HEK293 (cell line): ENCODE data around the gene RGS19.

Experiments
- CTCF ChIA-PET: fragments of 350-600 bp; formaldehyde crosslinking; extraction: SDS; loops from one replicate; lab custom pipeline; 2021; ENCODE audit warnings: antibody characterized with exemption; lab: Yijun Ruan, JAX
- POLR2A ChIA-PET: fragments of 300-600 bp; formaldehyde crosslinking; extraction: SDS; loops from one replicate; lab custom pipeline; 2020; ENCODE audit warnings: antibody characterized with exemption, inconsistent platforms; lab: Yijun Ruan, JAX
- H3K27ac ChIP-seq: fragments of 200-500 bp; sonication (Bioruptor generic); 2 replicates; pipeline ENCODE4 v1.5.1; 2014; ENCODE audit warnings: low read depth, low read length, control low read depth, inconsistent platforms; ENCODE audit errors: extremely low read depth
- H3K36me3 ChIP-seq, 2 experiments: fragments of 200-500 bp in 1 of 2; sonication (Bioruptor generic) in 1 of 2; 1 replicate in 1 of 2; 2 replicates in 1 of 2; pipeline ENCODE4 v1.5.1; 2014 to 2017; ENCODE audit warnings: inconsistent platforms in 2 of 2, low read length in 2 of 2; ENCODE audit not compliant: control insufficient read depth in 2 of 2, insufficient read depth in 1 of 2
- H3K4me1 ChIP-seq: fragments of 200-500 bp; sonication (Bioruptor generic); 2 replicates; pipeline ENCODE4 v1.5.1; 2014; ENCODE audit warnings: mild to moderate bottlenecking, low read length, inconsistent platforms; ENCODE audit not compliant: control insufficient read depth, insufficient read depth
- H3K4me3 ChIP-seq: 2 replicates; pipeline ENCODE4 v1.5.1; 2011; ENCODE audit warnings: low read depth, mild to moderate bottlenecking, control low read depth, low read length, moderate library complexity
- H3K9me3 ChIP-seq: fragments of 200-500 bp; sonication (Bioruptor generic); 2 replicates; pipeline ENCODE4 v1.5.1; 2014; ENCODE audit warnings: low read depth, low read length, inconsistent platforms; ENCODE audit not compliant: control insufficient read depth, insufficient read depth
- EGR2 ChIP-seq: fragments of 450-650 bp; formaldehyde crosslinking; IDR thresholded peaks from 2 replicates; pipeline ENCODE4 v1.5.1; 2016; ENCODE audit warnings: low read depth, missing biosample characterization, missing genetic modification characterization
- GLI4 ChIP-seq: fragments of 450-650 bp; formaldehyde crosslinking; IDR thresholded peaks from 2 replicates; pipeline ENCODE4 v1.5.1; 2016; ENCODE audit warnings: missing biosample characterization, missing genetic modification characterization
- GLIS1 ChIP-seq: fragments of 450-650 bp; formaldehyde crosslinking; IDR thresholded peaks from 2 replicates; pipeline ENCODE4 v1.5.1; 2016; ENCODE audit warnings: missing biosample characterization, missing genetic modification characterization
- KLF7 ChIP-seq: fragments of 450-650 bp; formaldehyde crosslinking; IDR thresholded peaks from 2 replicates; pipeline ENCODE4 v1.5.1; 2016; ENCODE audit warnings: missing biosample characterization, missing genetic modification characterization, borderline replicate concordance
- ZBTB48 ChIP-seq: fragments of 450-650 bp; formaldehyde crosslinking; IDR thresholded peaks from 2 replicates; pipeline ENCODE4 v1.5.1; 2016; ENCODE audit warnings: missing biosample characterization, missing genetic modification characterization
- ZIC2 ChIP-seq: fragments of 450-650 bp; formaldehyde crosslinking; IDR thresholded peaks from 2 replicates; pipeline ENCODE4 v1.5.1; 2016; ENCODE audit warnings: missing biosample characterization, missing genetic modification characterization
- ZNF157 ChIP-seq: fragments of 450-650 bp; formaldehyde crosslinking; IDR thresholded peaks from 2 replicates; pipeline ENCODE4 v1.5.1; 2016; ENCODE audit warnings: missing biosample characterization, missing genetic modification characterization
- ZNF24 ChIP-seq: fragments of 450-650 bp; formaldehyde crosslinking; IDR thresholded peaks from 2 replicates; pipeline ENCODE4 v1.5.1; 2016; ENCODE audit warnings: missing biosample characterization, missing genetic modification characterization
- ZNF341 ChIP-seq: fragments of 450-650 bp; formaldehyde crosslinking; IDR thresholded peaks from 2 replicates; pipeline ENCODE4; 2016; ENCODE audit warnings: low read depth, missing biosample characterization, missing genetic modification characterization
- ZNF423 ChIP-seq: fragments of 450-650 bp; formaldehyde crosslinking; IDR thresholded peaks from 2 replicates; pipeline ENCODE4 v1.5.1; 2016; ENCODE audit warnings: missing biosample characterization, missing genetic modification characterization
- ZNF549 ChIP-seq: fragments of 450-650 bp; IDR thresholded peaks from 2 replicates; pipeline ENCODE4 v1.5.1; 2018; ENCODE audit warnings: missing biosample characterization, missing genetic modification characterization, mild to moderate bottlenecking, inconsistent platforms, moderate library complexity
- ZNF571 ChIP-seq: fragments of 450-650 bp; formaldehyde crosslinking; IDR thresholded peaks from 2 replicates; pipeline ENCODE4 v1.5.0; 2017; ENCODE audit warnings: missing biosample characterization, missing genetic modification characterization
- ZNF600 ChIP-seq: fragments of 450-650 bp; formaldehyde crosslinking; IDR thresholded peaks from 2 replicates; pipeline ENCODE4 v1.5.1; 2016; ENCODE audit warnings: missing biosample characterization, missing genetic modification characterization
- ZNF768 ChIP-seq: fragments of 450-650 bp; formaldehyde crosslinking; IDR thresholded peaks from 2 replicates; pipeline ENCODE4 v1.5.1; 2018; ENCODE audit warnings: missing biosample characterization, mild to moderate bottlenecking, missing genetic modification characterization
- ZNF777 ChIP-seq: fragments of 450-650 bp; formaldehyde crosslinking; IDR thresholded peaks from 2 replicates; pipeline ENCODE4 v1.5.1; 2017; ENCODE audit warnings: missing biosample characterization, missing genetic modification characterization, borderline replicate concordance
- ZNF830 ChIP-seq: fragments of 450-650 bp; IDR thresholded peaks from 2 replicates; pipeline ENCODE4 v1.5.0; 2018; ENCODE audit warnings: missing biosample characterization, missing genetic modification characterization, low read depth, mild to moderate bottlenecking, moderate library complexity
- TF ChIP-seq, protein P1 (sequence below): fragments of 450-650 bp; formaldehyde crosslinking; IDR thresholded peaks from 2 replicates; pipeline ENCODE4 v1.5.1; 2016; ENCODE audit warnings: missing biosample characterization, missing genetic modification characterization, borderline replicate concordance
- TF ChIP-seq, protein P2 (sequence below): fragments of 450-650 bp; formaldehyde crosslinking; IDR thresholded peaks from 2 replicates; pipeline ENCODE4 v1.5.1; 2017; ENCODE audit warnings: missing biosample characterization, mild to moderate bottlenecking, missing genetic modification characterization, moderate library complexity
- TF ChIP-seq, protein P3 (sequence below): fragments of 450-650 bp; IDR thresholded peaks from 2 replicates; pipeline ENCODE4 v1.5.1; 2018; ENCODE audit warnings: missing biosample characterization, mild to moderate bottlenecking, missing genetic modification characterization
- TF ChIP-seq, protein P4 (sequence below): fragments of 450-650 bp; formaldehyde crosslinking; IDR thresholded peaks from 2 replicates; pipeline ENCODE4 v1.5.1; 2016; ENCODE audit warnings: missing biosample characterization, missing genetic modification characterization
- TF ChIP-seq, protein P5 (sequence below): fragments of 450-650 bp; formaldehyde crosslinking; IDR thresholded peaks from 2 replicates; pipeline ENCODE4 v1.5.1; 2017; ENCODE audit warnings: missing biosample characterization, missing genetic modification characterization
- TF ChIP-seq, protein P6 (sequence below): fragments of 450-650 bp; IDR thresholded peaks from 2 replicates; pipeline ENCODE4 v1.5.1; 2018; ENCODE audit warnings: missing biosample characterization, missing genetic modification characterization

Gene RGS19

DNA sequence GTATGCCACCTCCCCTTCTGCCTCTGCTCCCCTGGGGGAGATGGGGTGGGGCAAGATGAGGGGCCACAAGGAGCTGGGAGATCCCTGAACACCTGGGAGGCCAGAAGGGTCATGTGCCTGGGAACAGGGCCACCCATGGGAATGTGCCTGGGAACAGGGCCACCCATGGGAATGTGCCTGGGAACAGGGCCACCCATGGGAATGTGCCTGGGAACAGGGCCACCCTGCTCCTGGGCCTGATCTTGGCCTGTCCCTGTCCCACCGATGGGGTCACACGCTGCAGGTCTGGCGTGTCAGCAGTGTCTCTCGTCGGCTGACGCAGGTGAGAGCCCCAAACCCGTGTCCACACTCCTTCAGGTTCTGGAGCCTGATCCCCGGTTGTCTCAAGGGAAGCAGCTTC, 4.4 kb downstream of the RGS19 start:
- ChIA-PET CTCF (no interaction called here), POLR2A (interaction anchor here (0.8 kb wide), 1 partner anchor 9 kb away, joined by 3 read pairs; no protein-coding TSS in a partner anchor)

DNA sequence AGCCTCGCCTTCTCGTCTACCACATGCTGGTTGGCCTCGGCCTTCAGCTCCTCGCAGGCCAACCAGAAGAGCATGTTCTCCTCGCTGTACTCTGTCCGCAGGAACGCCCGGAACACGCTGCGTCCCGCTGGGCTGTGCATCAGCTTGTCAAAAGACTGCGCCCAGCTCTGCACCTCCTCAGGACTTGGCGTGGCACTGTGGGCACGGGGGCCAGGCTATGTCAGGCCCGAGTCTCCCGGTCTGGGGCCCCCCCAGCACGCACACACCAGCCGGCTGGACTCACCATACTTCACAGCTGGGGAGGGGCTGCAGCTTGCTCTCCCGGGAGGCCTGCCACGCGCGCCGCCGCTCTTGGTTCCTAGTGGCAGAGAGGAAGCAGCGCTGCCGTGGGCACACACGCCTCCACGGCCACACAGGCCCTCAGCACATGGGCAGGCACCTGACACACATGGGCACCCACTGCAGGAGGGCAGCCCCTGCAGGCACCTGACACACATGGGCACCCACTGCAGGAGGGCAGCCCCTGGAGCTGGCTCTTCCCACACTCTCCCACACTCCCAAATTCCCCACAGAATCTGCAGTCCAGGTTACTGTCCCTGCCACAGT, 5.0 kb downstream of the RGS19 start:
- CTCF ChIA-PET: interaction anchor here (1.0 kb wide), 1 partner anchor 46 kb away, joined by 4 read pairs; no protein-coding TSS in a partner anchor
- peaks cover 0 to 25% of the 10 kb centered on the region in 2 experiments; a peak in 1 of 3 replicates for H3K36me3 ChIP-seq
- H3K27ac ChIP-seq: no peak overlapping the region
- peaks cover 10% of the 10 kb centered on the region for H3K4me1 ChIP-seq
- H3K9me3 ChIP-seq: no peaks in the 10 kb centered on the region
- POLR2A ChIA-PET: no interaction called here
- no peak overlapping the region for H3K4me3 ChIP-seq
- TF ChIP-seq, protein P1, sequence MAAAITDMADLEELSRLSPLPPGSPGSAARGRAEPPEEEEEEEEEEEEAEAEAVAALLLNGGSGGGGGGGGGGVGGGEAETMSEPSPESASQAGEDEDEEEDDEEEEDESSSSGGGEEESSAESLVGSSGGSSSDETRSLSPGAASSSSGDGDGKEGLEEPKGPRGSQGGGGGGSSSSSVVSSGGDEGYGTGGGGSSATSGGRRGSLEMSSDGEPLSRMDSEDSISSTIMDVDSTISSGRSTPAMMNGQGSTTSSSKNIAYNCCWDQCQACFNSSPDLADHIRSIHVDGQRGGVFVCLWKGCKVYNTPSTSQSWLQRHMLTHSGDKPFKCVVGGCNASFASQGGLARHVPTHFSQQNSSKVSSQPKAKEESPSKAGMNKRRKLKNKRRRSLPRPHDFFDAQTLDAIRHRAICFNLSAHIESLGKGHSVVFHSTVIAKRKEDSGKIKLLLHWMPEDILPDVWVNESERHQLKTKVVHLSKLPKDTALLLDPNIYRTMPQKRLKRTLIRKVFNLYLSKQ (tag by site-specific recombination): no peak
- TF ChIP-seq ZNF423 (tag by site-specific recombination): no peak
- no peak for TF ChIP-seq ZNF777 (tag by site-specific recombination)
- TF ChIP-seq, protein P2, sequence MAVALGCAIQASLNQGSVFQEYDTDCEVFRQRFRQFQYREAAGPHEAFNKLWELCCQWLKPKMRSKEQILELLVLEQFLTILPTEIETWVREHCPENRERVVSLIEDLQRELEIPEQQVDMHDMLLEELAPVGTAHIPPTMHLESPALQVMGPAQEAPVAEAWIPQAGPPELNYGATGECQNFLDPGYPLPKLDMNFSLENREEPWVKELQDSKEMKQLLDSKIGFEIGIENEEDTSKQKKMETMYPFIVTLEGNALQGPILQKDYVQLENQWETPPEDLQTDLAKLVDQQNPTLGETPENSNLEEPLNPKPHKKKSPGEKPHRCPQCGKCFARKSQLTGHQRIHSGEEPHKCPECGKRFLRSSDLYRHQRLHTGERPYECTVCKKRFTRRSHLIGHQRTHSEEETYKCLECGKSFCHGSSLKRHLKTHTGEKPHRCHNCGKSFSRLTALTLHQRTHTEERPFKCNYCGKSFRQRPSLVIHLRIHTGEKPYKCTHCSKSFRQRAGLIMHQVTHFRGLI (tag by site-specific recombination): peak; percentile 89
- TF ChIP-seq ZNF157: no peak
- TF ChIP-seq ZIC2 (tag by site-specific recombination): peak; percentile 53
- TF ChIP-seq GLI4 (tag by site-specific recombination): no peak
- no peak for TF ChIP-seq ZNF571
- no peak for TF ChIP-seq KLF7 (tag by site-specific recombination)
- no peak for TF ChIP-seq ZNF830 (tag by site-specific recombination)
- no peak for TF ChIP-seq ZNF549
- TF ChIP-seq, protein P3, sequence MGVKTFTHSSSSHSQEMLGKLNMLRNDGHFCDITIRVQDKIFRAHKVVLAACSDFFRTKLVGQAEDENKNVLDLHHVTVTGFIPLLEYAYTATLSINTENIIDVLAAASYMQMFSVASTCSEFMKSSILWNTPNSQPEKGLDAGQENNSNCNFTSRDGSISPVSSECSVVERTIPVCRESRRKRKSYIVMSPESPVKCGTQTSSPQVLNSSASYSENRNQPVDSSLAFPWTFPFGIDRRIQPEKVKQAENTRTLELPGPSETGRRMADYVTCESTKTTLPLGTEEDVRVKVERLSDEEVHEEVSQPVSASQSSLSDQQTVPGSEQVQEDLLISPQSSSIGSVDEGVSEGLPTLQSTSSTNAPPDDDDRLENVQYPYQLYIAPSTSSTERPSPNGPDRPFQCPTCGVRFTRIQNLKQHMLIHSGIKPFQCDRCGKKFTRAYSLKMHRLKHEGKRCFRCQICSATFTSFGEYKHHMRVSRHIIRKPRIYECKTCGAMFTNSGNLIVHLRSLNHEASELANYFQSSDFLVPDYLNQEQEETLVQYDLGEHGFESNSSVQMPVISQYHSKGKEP (tag by site-specific recombination): no peak
- 0 out of 2 replicates have a peak, but pooled peaks have one; percentile 6 for TF ChIP-seq ZNF600 (tag by site-specific recombination)
- TF ChIP-seq, protein P4, sequence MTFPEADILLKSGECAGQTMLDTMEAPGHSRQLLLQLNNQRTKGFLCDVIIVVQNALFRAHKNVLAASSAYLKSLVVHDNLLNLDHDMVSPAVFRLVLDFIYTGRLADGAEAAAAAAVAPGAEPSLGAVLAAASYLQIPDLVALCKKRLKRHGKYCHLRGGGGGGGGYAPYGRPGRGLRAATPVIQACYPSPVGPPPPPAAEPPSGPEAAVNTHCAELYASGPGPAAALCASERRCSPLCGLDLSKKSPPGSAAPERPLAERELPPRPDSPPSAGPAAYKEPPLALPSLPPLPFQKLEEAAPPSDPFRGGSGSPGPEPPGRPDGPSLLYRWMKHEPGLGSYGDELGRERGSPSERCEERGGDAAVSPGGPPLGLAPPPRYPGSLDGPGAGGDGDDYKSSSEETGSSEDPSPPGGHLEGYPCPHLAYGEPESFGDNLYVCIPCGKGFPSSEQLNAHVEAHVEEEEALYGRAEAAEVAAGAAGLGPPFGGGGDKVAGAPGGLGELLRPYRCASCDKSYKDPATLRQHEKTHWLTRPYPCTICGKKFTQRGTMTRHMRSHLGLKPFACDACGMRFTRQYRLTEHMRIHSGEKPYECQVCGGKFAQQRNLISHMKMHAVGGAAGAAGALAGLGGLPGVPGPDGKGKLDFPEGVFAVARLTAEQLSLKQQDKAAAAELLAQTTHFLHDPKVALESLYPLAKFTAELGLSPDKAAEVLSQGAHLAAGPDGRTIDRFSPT (tag by site-specific recombination): peak; percentile 32; the same call in 1 of the 2 replicates
- TF ChIP-seq ZNF24 (tag by site-specific recombination): no peak
- TF ChIP-seq ZNF341 (tag by site-specific recombination): peak; percentile 27; the same call in 1 of the 2 replicates
- no peak for TF ChIP-seq ZBTB48 (tag by site-specific recombination)
- TF ChIP-seq ZNF768 (tag by site-specific recombination): no peak
- TF ChIP-seq EGR2 (tag by site-specific recombination): peak; percentile 27; the same call in 1 of the 2 replicates
- TF ChIP-seq, protein P5, sequence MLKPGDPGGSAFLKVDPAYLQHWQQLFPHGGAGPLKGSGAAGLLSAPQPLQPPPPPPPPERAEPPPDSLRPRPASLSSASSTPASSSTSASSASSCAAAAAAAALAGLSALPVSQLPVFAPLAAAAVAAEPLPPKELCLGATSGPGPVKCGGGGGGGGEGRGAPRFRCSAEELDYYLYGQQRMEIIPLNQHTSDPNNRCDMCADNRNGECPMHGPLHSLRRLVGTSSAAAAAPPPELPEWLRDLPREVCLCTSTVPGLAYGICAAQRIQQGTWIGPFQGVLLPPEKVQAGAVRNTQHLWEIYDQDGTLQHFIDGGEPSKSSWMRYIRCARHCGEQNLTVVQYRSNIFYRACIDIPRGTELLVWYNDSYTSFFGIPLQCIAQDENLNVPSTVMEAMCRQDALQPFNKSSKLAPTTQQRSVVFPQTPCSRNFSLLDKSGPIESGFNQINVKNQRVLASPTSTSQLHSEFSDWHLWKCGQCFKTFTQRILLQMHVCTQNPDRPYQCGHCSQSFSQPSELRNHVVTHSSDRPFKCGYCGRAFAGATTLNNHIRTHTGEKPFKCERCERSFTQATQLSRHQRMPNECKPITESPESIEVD (tag by site-specific recombination): no peak

More for the DNA sequence above, 4.4 kb downstream of the RGS19 start:
- peak; percentile 14; the same call in 1 of the 2 replicates for TF ChIP-seq GLIS1 (tag by site-specific recombination)
- TF ChIP-seq, protein P6, sequence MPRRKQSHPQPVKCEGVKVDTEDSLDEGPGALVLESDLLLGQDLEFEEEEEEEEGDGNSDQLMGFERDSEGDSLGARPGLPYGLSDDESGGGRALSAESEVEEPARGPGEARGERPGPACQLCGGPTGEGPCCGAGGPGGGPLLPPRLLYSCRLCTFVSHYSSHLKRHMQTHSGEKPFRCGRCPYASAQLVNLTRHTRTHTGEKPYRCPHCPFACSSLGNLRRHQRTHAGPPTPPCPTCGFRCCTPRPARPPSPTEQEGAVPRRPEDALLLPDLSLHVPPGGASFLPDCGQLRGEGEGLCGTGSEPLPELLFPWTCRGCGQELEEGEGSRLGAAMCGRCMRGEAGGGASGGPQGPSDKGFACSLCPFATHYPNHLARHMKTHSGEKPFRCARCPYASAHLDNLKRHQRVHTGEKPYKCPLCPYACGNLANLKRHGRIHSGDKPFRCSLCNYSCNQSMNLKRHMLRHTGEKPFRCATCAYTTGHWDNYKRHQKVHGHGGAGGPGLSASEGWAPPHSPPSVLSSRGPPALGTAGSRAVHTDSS (tag by site-specific recombination): no peak
- no peak overlapping the region for H3K4me3 ChIP-seq
- H3K27ac ChIP-seq: no peak overlapping the region
- peaks cover 0 to 25% of the 10 kb centered on the region in 2 experiments; a peak in 1 of 3 replicates for H3K36me3 ChIP-seq
- H3K9me3 ChIP-seq: no peaks in the 10 kb centered on the region
- H3K4me1 ChIP-seq: peaks cover 10% of the 10 kb centered on the region
